ENCODE results near the gene DTNB.
"Not testable (repeated sequence)": the region's sequence is repeated elsewhere in the genome, so short reads cannot be mapped to it uniquely, and the experiment has no call there.

Gene DTNB

DNA sequence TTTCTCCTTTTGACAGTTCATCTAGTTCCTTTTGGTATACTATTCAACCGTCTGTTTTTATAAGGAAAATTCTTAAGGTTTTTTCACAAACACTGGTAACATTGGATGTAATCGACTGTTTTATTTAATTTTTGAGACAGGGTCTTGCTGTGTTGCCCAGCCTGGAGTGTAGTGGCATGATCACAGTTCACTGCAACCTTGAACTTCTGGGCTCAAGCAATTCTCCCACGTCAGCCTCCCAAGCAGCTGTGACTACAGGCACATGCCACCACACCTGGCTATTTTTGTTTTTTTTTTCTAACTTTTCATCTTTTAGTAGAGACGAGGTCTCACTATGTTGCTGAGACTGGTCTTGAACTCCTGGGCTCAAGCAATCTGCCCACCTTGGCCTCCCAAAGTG is 227.3 kb downstream of the DTNB start:
- no peak for DNase-seq

DNA sequence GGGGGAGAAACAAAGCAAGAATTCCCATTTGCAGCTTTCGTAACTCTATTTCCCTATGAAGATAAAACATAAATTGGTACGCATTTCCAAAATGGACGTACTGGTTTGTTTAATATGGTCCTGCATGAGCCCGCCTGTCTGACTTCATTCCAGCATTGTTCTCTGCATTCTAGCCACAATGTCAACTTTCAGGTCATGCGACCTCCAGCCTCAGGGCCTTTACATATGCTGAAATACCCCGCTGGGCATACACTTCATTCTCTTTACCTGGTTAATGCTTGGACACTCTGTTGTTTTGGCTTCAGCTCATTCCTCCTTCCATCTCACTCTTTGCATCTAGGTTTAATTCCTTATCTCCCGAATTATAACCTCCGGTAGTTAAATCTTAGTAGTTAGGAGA is 227.9 kb downstream of the DTNB start:
- no peak for DNase-seq

DNA sequence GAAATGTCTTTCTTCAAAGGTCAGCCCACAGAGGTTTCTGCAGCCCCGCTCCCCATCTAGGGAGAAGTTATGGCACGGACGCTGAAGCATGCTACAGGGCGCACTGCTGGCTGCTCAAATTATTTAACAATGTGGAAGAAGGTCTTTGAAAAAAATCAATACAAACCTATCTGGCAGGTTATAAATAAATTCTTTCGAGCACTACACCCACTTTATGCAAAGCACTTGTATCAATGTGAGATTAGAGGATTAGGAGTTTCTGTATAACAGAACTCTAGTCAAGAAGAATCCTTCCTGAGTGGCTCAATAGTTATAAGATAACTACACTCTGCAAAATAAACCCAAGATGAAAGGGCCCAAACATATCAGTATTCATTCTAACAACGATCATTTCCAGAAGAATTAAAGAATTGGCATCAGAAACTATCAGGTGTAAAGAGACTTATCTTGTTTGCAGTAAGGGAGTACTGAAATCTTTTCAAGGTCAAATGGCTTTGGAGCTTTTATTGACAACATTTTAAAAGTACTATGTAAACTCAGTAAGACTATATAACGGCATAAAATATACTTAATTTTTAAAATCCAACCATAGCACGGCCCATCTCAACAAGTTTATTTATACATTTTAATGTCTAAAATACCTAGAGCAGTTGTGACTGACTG is 228.6 kb downstream of the DTNB start:
- no peak for DNase-seq

DNA sequence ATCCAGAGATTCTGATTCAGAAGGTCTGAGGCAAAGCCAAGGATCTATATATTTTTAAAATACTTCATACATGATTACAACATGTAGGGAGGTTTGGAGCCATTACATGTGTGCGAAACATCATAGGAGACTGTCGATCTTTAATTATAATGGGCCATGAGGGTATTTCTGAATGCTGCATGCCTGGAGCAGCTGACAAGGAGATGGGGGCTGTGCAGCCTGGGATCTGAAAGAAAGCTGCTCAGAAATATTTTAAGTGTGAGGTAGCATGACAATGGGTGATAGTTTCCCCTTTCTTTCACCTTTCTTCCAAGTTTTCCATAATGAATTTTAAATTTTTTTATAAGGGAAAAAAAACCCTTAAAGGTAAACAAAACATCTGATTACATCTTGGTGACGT is 229.6 kb downstream of the DTNB start:
- no peak for DNase-seq

DNA sequence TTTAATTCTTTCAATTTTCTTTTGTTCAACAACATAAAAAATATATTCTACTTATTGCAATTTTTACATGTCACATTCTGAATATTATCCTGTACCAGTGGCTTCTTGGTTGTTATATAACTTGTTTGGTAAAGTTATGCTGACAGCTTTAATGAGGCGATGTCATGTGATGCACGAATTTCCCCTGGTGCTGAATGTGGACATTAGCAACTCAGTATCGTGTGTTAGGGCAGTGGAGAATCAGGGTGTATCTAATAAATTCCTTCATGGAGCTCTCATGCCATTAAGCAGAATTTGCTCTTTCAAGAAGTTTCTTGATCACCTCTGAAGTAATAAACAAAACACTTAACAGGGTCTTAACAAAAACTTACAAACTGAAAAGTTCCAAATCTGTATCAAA is 232.0 kb downstream of the DTNB start:
- DNase-seq, result no peak

DNA sequence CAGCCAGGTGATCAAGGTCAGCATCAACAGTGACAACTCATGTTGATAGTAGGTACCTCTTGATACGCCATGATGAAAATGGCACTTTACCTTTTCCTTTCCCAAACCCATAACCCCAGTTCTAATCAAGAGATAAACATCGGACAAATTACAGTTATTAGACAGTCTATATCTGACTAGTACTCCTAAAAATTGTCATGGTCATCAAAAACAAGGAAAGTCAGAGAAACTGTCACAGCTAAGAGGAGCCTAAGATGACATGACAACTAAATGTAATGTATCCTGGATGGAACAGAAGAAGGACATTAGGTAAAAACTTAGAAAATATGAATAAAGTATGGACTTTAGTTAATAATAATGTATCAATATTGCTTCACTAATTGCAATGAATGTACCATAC is 234.6 kb downstream of the DTNB start:
- no peak for DNase-seq

DNA sequence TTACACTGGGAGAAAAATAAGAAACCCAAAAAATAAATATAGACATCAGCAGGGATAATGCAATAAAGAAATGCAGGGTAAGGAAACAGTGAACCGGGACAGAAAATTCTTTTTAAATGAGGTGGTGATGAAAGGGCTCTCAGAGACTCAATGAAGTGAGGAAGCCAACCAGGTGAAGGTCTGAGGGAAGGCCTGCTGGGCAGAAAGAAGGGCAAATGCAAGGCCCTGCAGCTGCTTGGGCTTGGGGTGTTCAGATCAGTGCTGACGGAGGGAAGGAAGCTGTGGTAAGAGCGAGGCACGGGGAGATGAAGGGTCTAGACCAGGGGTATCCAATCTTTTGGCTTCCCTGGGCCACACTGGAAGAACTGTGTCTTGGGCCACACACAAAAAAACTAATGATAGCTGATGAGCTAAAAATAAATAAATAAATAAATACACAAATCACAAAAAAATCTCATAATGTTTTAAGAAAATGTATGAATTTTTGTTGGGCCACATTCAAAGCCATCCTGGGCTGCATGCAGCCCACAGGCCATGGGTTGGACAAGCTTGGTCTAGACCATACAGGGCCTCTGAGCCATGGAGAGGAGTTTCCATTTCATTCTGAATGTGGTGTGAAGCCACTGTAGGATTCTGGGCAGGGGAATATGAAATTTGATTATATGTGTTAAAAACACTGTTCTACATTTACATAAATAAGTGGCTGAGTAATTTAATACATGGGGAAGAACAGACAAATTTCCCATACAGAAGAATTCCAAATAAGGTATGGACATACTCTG is 235.3 kb downstream of the DTNB start:
- no peak for DNase-seq

DNA sequence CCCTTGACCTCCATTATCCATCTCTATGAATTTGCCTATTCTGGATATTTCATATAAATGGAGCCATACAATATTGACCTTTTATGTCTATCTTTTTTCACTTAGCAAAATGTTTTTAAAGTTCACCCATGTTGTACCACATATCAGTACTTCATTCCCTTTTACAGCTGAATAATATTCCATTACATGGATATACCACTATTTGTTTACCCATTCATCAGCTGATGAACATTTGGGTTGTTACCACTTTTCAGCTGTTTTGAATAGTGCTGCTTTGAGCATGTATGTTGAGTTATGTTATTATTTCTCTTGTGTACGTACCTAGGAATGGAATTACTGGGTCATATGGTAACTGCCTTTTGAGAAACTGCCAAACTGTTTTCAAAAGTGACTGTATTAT is 238.0 kb downstream of the DTNB start:
- DNase-seq, result no peak

DNA sequence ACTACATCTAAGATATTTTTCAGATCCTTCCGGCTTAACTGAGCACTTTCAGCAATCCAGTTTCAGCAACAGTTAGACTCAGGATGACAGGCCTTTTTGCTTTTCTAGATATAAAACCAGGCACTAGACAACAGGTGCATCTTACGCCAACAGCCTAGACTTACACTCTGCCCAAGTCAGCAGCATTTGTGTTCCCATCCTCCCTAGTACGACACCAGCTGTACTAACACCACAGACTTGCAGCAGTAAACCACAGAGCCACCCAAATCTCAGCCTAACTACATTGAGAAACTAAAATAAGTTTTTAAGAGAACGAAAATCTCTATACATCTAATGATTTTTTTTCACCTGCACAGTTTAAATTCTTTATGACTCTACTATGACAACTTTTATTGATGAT is 241.8 kb downstream of the DTNB start:
- DNase-seq, result no peak

DNA sequence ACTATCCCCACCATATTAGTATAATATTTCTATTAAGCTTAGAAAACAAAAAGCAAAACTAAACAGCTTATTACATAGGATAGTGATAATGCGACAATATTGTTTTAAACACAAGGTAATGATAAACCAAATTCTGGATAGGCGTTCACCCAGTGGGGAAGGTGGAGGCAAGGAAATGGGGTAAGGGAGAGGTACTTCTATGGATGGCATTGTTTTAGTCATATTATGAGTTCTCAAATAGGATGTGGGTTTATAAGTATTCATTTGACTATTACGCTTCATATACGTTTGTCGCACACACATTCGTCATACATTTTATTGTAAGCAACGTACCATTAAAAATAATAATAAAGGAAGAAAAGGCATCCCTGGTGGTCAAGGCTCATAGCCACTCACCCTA is 242.8 kb downstream of the DTNB start:
- DNase-seq, result no peak

DNA sequence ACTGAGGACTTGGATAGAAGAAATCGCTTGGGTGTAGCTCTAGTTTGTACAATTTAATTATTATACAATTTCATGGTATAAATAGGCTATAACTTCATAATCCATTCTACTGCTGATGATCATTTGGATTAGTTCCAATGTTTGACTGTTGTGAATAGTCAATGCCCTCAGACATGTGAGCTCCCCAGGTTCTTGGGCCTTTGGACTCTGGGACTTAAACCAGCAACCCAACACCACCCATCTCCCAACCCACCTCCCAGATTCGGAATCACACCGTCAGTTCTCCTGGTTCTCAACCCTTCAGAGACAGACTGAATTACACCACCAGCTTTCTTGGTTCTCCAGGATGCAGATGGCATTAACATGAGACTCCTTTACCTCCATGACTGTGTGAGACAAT is 247.1 kb downstream of the DTNB start:
- DNase-seq, result no peak

DNA sequence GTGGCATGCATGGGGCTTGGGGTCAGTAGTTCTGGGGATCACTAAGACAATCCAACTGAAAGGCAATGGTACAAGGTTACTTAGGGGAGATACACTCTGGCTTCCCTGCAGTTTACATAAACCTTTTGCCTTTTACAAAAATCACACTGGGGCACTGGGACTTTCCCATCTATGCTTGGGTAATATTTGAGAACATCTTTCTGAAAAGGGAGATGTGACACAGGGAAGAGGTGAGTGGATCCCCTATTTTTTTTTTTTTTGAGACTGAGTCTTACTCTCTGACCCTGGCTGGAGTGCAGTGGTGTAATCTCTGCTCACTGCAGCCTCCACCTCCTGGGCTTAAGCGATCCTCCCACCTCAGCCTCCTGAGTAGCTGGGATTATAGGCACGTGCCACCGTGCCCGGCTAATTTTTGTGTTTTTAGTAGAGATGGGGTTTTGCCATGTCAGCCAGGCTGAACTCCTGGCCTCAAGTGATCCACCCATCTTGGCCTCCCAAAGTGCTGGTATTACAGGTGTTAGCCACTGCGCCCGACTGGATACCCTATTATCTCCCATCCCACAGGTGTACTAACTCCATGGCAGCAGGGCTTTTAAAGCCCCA is 248.8 kb downstream of the DTNB start:
- no peak for DNase-seq

DNA sequence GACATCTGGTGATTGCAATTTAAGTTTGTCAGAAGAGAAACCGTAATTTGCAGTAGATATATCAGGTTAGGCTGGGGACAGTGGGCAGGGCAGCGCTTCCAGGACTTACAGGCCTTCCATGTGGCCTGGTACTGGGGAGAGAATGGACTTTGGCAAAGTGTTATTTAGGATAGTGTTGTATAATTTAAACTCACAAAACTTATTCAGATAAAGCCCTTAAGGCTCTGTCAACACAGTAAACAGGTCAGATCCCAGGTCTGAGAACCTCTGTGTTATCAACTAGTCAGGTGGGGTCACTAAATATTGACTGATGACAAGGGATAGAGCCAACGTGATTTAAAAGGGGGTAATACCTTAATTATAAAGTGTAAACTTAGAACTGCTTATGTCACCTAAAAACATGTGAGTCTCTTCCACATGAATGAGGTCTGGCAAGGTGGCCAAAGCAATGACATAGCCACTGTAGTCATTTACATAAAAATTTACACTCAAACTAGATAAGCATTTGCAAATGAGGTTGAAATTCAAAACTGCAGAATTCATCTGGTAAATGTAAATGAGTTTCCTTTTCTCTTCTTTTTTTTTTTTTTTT is 251.5 kb downstream of the DTNB start:
- DNase-seq, result no peak

DNA sequence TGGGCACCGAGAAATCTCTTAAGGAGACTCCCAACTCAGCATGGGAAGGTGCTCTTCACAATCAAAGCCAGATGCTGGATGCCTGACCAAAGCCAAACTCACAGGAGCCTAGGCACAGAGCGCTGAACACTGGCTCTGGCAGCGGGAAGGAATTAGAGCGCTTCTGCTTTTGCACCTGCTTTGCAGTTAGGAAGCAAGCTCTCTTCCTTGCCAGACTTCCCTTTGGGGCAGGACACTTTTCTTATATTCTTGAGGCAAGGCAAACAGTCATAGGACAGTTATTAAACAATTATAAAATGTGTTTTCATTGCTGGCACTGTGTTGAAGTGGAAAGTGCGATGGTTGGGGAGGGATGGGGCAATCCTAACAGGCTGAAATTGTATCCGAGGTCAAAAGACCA is 252.1 kb downstream of the DTNB start:
- no peak for DNase-seq

DNA sequence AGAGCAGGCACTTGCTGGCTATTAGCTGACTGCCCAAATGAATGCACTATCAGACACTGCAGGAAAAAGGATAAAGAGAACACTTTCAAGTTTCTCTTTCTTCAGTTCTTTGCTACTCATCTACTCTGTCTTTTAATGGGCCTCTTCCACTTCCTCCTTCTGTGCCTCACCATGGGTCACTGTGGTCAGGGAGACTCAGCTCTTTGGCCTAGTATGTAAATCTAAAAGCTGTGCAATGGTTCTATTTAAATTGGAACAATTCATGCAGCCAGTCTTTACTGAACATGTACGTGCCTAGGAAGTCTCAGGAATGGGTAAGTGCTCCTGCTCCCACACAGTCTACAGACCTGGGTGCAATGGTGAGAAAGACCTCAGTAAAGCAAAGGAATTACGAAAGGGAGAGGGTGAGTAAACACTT is 252.5 kb downstream of the DTNB start:
- no peak for DNase-seq

DNA sequence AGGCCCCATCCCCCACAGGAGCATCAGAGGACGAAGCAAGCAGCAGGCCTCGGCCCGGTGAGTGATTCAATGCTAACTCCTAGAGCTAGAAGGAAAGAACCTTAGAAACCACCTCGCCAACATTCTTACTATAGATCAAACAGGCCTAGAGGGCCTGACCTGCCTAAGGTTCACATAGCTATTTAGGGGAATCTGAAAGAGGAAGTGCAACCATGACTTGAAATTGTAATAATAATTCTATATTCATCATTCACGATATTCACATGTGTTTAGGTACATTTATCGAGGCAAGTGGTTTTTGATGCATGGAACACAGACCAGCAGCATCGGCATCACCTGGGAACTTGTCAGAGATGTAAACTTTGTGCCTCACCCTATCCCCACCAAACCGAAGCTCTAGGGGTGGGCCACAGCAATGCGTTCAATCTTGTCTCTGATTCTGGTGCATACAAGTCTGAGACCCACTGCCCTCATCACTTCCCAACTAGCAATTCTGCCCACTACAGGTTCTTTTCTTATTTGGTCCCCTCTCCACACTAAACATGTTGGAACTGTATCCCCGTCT is 253.6 kb downstream of the DTNB start:
- DNase-seq, result no peak

DNA sequence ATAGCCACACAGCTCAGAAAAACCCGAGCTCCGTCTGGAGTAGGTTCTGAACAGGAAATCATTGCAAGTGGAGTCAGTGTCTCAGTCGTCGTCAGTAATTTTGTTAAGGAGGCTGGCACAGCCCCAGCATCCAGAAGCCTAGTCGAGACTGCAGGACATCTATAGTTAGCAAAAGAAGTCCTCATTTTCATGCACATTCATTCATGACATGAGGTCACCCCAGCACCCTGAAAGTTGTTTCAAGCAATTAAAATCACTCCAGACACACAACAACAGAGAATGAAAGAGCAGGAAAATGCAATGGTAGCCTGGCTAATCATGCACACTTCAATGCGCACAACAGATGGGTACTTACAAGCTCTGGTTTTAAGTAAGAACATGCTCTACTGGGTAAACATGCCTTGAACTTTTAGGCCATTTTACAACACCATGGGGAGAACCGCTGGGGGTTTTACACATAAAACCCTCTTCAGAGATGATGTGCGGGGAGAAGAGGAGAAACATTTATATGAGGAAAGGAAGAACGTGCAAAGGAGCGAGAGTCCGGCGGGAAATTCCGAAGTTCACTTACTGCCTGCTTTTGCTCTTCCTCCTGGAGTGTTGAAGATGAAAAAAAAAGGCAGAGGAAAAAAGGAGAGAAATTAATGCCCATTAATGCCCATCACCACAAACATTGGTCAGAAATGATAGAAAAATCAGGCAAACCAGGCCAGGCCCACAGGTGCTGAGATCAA is 254.3 kb downstream of the DTNB start:
- no peak for DNase-seq

DNA sequence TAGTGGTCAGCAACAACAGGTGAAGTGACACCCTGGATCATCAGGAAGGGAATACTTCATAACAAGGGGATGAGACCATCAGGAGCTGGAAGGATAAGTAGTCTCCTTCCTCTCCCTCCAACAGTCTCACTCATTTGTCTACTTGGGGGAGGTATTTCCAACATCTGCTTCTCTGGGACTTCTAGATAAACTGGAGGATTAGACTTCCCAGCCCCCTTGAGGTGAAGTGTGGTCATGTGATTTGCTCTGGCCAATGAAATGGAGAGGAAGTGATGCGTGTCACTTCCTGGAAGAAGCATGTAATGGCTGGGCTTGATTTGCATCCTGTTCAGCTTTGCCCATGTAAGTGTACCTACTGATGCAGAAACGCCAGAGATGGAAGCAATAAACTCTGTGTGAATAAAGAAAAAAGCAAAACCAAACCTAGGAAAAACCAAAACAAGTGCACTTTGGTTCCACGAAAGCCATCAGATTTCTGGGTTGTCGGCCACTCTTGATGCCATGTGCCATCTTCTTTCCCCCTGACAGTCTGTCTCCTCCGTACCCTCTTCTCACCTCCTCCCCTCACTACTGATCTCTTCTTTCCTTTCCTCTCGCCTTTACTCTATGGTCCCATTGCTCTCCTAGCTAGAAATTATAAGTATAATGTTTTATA is 255.5 kb downstream of the DTNB start:
- DNase-seq, result no peak

DNA sequence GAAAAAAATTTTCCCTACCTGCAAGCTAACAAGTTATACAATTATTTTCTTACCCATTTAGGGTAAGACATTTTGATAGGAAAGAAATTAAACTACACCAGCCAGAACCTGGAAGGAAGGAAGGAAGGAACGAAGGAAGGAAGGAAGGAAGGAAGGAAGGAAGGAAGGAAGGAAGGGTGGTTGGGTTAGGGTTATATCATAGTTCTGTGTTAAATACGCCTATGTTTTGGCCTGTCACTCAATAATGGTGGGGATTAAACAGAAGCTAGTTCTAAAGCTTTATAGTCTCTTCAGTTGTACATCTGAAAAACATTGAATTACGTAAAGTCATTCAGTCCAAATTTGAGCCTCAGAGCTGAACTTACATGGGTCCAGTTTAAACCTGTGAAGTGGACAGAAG is 256.7 kb downstream of the DTNB start:
- no peak for DNase-seq

DNA sequence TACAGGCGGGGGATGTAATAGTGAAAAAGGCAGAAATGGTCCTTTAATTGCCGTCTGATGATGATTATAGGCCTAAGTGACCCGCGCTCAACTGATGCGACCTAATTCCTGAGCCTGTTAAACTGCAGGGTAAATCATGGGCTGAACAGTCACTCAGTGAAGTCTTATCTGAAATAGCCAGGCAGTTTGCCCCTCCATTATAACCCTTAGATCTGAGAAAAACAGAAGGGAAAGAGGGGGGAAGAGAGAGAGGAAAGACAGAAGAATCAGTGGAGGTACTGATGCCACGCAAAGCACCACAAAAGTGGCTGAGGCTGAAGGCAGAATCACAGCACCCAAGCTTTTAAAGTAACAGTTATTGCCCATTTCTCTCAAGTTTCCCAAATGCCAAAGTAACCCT is 258.6 kb downstream of the DTNB start:
- DNase-seq, result no peak

DNA sequence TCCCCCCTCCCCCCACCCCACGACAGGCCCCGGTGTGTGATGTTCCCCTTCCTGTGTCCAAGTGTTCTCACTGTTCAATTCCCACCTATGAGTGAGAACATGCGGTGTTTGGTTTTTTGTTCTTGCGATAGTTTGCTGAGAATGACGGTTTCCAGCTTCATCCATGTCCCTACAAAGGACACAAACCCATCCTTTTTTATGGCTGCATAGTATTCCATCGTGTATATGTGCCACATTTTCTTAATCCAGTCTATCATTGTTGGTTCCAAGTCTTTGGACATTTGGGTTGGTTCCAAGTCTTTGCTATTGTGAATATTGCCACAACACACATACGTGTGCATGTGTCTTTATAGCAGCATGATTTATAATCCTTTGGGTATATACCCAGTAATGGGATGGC is 260.0 kb downstream of the DTNB start:
- DNase-seq, result not testable (repeated sequence)

DNA sequence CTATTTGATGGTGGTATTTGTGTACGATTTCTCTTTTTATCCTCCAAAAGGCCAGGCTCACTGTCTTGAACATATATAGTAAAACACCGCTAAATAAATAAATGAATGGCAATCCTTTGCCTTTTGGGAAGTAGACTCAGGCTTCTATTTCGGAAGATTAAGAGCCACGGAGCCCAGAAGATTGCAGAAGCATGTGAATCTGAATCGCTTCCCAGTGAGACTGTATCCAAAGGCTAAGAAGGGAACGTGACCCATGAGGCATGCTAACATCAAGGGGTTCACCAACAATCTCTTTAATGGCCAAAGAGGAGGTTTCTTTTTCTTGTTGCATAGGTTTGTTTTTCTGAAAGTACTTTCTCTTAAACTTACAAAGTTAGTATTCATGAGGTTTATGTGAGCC is 261.6 kb downstream of the DTNB start:
- DNase-seq, result no peak

Data from NCI-H1436 treated with DMSO at 0.1 percent for 48 hours (cell line).